Urothelium cell line (cell line): Measurements from ENCODE around the gene MRPS23.

ENCODE experiments used
- DNase-seq: peaks from one replicate; pipeline ENCODE4 v3.0.0; 2011; ENCODE audit warnings: low spot score, mixed read lengths
- FAIRE-seq: peaks from 2 replicates; lab custom pipeline; 2011; peaks lifted over from hg19 to GRCh38; lab: Jason Lieb, UNC

The MRPS23 gene

GRCh38 chr17:57849874-57850754 is at the start of gene MRPS23:
Gene MRPS23 (minus strand): TSS chr17:57850044. CDS start chr17:57850010, 34 bp downstream.
- peak; percentile 96 for FAIRE-seq

GRCh38 chr17:57899391-57899790 is 49.5 kb upstream of the MRPS23 start:
- DNase-seq (no peak), FAIRE-seq (no peak)

More at GRCh38 chr17:57849874-57850754, at the start of gene MRPS23:
- DNase-seq: peak; percentile 100

GRCh38 chr17:57898487-57899311 is 48.9 kb upstream of the MRPS23 start:
- DNase-seq (peak; percentile 92), FAIRE-seq (peak; percentile 74)

GRCh38 chr17:57895382-57896060 is 45.7 kb upstream of the MRPS23 start:
- no peak for DNase-seq
- FAIRE-seq: no peak

GRCh38 chr17:57894848-57895247 is 45.0 kb upstream of the MRPS23 start:
- DNase-seq: no peak
- peak; percentile 85 for FAIRE-seq

- FAIRE-seq: peak; percentile 58
- DNase-seq: peak; percentile 49
Measured at GRCh38 chr17:57892820-57893595, 43.2 kb upstream of the MRPS23 start.

GRCh38 chr17:57892146-57892819 is 42.4 kb upstream of the MRPS23 start:
- FAIRE-seq: peak; percentile 23
- peak; percentile 60 for DNase-seq

GRCh38 chr17:57890857-57891232 is 41.0 kb upstream of the MRPS23 start:
- FAIRE-seq (no peak), DNase-seq (no peak)

GRCh38 chr17:57889892-57890856 is 40.3 kb upstream of the MRPS23 start:
- FAIRE-seq (peak; percentile 91), DNase-seq (peak; percentile 83)

- FAIRE-seq (peak; percentile 65), DNase-seq (no peak)
Measured at GRCh38 chr17:57889252-57889651, 39.4 kb upstream of the MRPS23 start.

- FAIRE-seq: no peak
Measured at GRCh38 chr17:57888311-57889216, 38.7 kb upstream of the MRPS23 start.

GRCh38 chr17:57887161-57887560 is 37.3 kb upstream of the MRPS23 start:
- DNase-seq: no peak
- peak; percentile 59 for FAIRE-seq

More at GRCh38 chr17:57888311-57889216, 38.7 kb upstream of the MRPS23 start:
- no peak for DNase-seq

- peak; percentile 94 for FAIRE-seq
- no peak for DNase-seq
Measured at GRCh38 chr17:57886020-57886419, 36.2 kb upstream of the MRPS23 start.

GRCh38 chr17:57885148-57885915 is 35.5 kb upstream of the MRPS23 start:
- no peak for DNase-seq
- peak; percentile 67 for FAIRE-seq

GRCh38 chr17:57881783-57882351 is 32.0 kb upstream of the MRPS23 start:
- DNase-seq (peak; percentile 50), FAIRE-seq (no peak)

GRCh38 chr17:57881143-57881542 is 31.3 kb upstream of the MRPS23 start:
- FAIRE-seq: peak; percentile 67
- no peak for DNase-seq
